Body of pancreas (tissue), 4 donors: ENCODE data around the gene PCDH17.

Experiments
- CTCF ChIP-seq, 7 experiments: fragments of 450-650 bp in 4 of 7; fragments of 200-600 bp in 3 of 7; sonication (generic) in 3 of 7; IDR thresholded peaks; one replicate each; pipeline ENCODE4 v1.5.1; 2016 to 2019; ENCODE audit warnings: antibody characterized with exemption in 7 of 7
- POLR2A ChIP-seq, 3 donors: fragments of 450-650 bp; IDR thresholded peaks; one replicate each; pipeline ENCODE4 v1.6.1; 2016; ENCODE audit warnings: antibody characterized with exemption in 3 of 3, mild to moderate bottlenecking in 2 of 3

GRCh38 chr13:57629391-57629804, 2.1 kb upstream of the PCDH17 start:
- peak in 1 of 7 experiments; percentile 7 for TF ChIP-seq CTCF (IDR thresholded peaks at IDR 0.05)
- no peak for TF ChIP-seq POLR2A (IDR thresholded peaks at IDR 0.05)
